GM18499 (cell line): ENCODE measurements around the gene LSM12.
"Not testable (repeated sequence)": the region's sequence is repeated elsewhere in the genome, so short reads cannot be mapped to it uniquely, and the experiment has no call there.

Experiments
- ATAC-seq: cut with Tn5 transposase; IDR thresholded peaks from one replicate; pipeline ENCODE4 v1.9.1; 2021; ENCODE audit warnings: moderate number of reproducible peaks; ENCODE audit not compliant: insufficient read depth, unreplicated experiment

LSM12 gene

DNA sequence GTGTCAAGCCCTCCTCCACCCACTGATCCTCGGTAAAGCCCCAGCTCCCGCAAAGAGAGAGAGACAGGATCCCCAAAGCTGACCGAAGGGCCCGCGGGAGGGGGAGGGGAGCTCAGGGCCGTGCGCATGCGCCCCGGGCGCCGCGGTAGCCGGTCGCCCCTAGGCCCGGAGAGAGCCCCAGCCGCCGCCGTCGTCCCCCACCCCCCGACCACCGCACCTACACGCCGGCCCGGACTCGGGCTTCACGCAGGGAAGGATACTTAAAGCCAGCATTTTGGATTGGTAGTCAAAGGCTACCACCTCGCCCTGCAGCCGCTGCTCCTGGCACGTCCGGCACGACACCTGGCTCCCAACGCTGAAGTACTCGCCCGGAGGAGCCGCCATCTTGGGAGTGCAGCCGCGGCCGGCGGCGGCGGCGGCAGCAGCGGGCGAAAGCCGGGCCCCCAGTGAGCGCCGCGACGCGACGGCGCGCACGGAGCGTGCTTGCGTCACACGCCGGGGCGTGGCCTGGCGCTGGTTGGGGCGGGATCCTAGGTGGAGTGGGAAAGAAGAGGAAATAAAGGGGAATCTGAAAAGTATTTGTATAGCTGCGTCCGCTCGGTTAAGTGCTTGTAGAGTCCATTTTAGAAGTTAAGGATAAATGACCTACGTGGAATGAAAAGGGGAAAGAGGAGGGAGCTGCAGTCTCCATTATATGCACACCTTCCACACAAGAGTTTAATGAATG lies at the start of gene LSM12:
Gene LSM12, minus strand, starts transcription at position 468 of the 727 bp plus-strand sequence. Its CDS starts 84 bp downstream, at position 384.
- no peak for ATAC-seq

GRCh38 chr17:44115585-44116415 lies 49.3 kb upstream of the LSM12 start:
- no peak for ATAC-seq

DNA sequence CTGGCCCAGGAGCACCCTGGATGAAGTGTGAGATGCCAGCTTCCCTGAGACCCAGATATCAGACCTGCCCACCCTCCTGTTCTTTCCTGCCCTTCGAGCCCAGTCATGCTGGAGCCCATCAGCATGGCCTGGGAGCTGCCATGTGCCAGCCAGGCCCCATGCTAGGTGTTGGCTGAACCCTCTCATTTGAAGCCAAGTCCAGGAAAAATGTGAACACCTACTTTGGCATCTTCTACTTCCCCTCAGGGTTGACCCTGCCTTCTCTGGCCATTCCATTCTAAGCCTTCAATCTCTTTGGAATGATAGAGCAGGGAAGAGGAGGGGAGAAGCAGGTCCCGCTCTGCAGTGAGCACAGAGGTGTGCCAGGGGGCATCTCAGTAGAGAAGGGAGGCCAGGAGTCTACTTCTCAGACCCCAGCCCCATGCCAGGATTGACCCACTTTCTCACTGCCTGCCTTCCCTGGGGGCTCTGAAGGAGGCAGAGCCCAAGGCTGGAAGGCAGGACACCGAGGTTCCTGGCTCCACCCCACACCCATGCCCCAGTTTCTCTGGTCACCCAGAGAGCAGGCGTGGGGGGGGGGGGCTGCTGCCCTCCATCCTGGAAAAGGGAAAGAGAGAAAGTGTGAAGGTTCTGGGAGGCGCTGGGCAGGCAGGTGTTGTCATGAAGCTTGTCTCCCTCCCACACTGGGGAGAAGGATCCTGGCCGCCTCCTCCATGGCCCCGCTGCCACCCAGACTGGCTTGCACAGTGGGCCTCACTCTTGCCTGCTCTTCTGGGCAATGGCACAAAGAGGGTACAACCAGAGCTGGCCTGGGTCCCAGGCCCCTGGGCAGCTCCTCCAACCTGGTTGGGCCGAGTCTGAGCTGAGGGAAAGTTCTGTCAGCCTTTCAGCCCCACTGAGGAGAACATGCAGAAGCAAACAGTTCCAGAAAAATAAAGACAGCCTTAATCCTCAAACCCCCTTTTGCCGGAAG lies 47.7 kb upstream of the LSM12 start:
- no peak for ATAC-seq

DNA sequence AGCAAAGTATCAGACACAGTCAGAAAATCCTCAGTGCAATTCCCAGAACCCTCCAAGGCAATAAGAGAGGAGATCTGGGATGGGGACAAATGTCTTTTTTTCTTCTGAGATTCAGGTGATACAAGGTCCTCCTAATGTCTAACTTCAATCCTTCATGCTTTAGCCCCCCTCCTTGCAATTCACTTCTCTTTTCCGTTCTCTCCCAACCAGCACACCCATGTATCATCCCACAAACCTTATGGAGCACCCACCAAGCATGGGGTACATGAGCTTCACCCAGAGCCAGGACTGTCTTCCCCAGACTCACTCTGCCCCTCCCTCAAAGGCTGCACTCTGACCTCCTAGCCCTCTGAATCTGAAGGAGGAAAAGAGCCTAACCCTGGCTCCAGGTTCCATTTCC lies 46.9 kb upstream of the LSM12 start:
- ATAC-seq = no peak

- no peak for ATAC-seq
These were observed 46.1 kb upstream of the LSM12 start for GRCh38 chr17:44112284-44113280.

DNA sequence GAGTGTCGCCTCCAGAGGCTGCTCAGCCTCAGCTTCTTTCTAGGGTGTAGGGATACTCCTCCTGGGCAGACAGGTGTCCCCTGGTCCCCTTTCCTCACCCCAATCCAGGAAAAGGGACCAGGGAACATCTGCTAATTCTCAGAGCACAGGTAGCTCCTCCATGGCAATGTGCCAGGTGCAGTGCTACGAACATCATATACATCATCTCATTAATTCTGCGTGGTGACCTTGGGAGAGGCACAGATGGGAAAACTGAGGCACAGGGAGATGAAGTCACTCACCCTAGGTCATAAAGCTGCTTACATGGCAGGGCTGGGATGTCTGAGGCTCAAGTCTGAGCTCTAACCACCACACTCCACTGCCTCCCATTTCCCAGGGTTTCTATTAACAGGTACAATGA lies 45.3 kb upstream of the LSM12 start:
- ATAC-seq = no peak

DNA sequence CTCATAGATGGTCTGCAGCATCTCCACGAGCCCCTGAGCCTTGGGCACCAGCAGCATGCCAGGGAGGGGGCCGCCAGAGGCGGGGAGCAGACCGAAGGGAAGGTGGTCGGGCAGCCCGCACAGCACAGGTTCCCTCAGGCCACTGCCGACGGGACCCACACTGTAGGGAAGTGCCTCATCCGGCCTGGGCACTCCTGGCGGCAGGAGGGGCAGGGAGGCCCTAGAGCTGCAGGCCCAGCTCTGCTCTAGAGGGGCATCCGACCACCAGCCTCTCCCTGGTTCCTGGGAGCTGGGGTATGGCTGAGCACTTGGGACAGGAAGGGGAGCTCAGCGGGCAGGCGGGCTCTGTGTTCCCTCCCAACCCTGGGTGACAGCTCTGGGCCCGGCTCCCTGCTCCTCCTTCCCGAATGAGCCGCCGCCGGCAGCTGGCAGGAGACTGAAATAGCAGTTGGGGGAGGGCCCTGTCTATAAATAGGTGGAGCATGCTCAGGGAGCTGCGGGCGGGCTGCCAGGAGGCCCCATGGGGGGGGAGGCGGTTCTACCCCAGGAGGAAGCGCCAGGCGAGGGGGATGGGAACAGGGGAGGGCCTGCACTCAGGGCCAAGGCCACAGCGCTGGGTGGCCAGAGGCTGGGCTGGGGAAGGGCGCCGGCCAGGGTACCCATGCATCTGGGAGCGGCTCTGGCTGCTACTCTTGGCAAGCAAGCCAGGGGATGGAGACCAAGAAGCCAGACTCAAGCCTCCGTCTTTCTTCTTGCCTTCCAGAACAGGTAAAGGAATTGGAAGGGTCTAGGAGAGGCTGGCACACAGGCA lies 44.6 kb upstream of the LSM12 start:
- ATAC-seq = no peak

DNA sequence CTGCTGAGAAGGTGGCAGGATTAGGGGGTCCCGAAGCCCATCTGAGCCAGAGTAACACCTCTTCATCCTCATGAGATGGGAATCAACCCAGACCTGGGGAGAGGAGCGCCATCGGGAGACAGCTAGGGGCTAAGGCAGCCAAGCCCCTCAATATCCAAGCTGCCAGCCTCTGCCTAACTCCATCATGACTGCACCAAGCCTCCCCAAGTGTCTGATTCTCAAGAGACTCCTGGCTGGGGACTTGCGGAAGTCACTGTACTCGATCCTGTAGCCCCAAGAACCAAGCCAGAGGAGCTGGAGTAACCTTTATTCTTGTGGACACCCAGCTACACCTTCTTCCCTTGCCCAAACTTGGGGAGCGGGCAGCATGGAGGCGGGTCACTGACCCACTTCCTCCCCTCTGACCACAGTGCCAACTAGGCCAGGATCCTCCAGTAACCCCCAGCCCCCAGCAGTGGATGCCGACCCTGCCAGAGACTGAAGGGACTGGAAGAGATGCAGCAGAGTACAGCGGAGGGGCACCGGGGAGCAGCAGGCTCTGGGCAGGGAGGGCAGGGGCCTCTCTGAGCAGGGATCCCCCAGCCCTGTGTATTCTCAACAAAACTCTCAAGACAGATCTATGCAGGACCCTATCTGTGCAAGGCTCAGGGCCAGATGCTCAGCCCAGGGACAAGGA lies 43.7 kb upstream of the LSM12 start:
- no peak for ATAC-seq

DNA sequence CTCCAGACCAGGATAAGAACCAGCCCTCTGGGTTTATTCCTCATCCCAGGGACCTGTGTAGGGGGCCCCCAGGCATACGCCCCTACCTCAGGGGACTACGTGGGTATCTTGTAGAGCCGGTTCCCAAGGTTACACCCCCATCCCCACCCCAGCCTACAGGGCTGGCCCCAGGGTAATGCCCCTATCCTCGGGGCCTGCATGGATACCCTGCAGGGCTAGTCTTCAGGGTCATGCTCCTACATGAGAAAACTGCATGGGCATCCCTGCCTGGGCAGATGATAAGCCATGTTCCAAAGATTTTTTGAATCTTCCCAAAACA lies 42.8 kb upstream of the LSM12 start:
- ATAC-seq = no peak

- ATAC-seq = no peak
These were observed 42.2 kb upstream of the LSM12 start for GRCh38 chr17:44108440-44109311.

- ATAC-seq = no peak
These were observed 40.3 kb upstream of the LSM12 start for GRCh38 chr17:44106801-44107200.

DNA sequence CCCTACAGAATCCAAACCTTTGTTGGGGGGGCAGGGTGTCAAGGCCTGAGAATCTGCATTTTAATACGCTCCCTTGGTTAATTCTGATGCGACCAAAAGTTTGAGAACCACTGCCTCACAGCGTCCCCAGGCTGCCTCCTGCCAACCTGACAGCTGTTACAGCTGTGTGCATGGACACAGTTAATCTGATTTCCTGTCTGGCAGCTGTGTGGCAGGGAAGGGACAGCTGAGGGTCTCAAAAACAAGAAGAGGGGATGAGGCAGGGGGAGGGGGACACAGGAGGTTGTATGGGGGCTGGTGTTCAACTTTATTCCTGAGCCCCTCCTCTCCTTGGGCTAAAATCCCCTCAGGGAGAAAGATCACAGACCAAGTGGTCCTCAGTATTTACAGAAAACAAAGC lies 39.5 kb upstream of the LSM12 start:
- no peak for ATAC-seq

DNA sequence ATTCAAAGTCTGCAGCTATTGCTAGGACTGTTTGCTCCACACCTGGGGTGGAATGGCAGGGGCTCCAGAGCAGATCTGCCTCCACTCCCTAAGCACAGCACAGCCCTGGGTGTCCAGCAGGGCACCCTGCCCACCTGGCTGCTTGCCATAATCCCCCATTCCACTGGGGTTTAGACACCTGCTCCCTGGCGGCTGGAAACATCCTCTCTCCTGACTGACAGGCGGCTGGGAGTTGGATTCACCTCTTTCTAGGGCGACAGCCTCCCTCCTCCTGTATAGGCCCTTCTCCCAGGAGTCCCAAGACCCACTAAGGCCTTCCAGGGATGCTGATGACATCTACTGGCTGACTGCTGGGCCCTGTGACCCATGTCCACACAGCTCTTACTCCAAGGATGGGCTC lies 39.0 kb upstream of the LSM12 start:
- ATAC-seq = no peak

DNA sequence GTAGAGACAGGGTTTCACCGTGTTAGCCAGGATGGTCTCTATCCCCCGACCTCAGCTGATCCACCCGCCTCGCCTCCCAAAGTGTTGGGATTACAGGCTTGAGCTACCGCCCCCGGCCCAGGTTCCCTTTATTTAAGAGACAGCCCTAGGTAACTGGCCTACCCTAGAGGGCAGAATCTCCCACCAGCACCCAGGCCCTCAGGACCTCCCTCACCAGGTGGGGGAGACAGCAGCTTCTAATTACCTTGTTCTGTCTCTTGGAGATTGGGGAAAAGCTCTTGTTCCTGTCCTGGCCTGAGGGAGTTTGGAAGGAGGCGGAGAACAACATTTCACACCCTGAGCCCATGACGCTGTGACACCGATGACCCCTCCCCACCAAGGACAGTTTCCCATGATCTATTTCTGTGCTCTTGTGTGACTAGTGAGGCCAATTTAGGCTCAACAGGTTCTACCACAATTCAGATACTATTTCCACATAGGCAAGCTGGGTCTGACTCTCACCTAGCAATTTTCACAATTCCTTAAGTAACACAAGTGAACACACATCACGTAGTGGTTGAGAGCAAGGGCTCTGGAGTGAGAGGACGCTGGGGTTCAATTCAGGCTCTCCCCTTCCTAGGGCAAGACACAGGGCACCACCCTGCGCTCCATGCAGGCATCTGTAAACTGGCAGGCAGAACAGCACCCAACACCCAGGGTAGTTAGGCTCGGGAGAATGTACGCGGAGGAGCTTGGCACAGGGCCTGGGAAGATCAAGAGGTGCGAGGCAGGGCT lies 36.6 kb upstream of the LSM12 start:
- ATAC-seq = no peak

DNA sequence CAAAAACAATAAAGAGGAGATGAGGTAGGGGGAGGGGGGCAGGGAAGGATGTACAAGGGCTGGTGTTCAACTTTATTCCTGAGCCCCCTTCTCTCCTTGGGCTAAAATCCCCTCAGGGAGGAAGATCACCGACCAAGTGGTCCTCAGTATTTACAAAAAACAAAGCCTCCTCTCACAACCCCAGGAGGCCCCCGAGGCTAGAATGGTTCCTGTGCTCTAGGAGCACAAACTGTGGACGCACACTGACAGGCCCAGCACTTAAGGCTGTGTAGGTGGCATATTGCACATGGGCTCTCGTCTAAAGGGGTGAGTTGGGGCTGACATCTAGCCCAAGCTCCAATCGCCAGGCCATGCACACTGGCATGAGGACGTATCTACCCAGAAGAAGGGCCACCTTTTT lies 35.4 kb upstream of the LSM12 start:
- ATAC-seq = not testable (repeated sequence)

DNA sequence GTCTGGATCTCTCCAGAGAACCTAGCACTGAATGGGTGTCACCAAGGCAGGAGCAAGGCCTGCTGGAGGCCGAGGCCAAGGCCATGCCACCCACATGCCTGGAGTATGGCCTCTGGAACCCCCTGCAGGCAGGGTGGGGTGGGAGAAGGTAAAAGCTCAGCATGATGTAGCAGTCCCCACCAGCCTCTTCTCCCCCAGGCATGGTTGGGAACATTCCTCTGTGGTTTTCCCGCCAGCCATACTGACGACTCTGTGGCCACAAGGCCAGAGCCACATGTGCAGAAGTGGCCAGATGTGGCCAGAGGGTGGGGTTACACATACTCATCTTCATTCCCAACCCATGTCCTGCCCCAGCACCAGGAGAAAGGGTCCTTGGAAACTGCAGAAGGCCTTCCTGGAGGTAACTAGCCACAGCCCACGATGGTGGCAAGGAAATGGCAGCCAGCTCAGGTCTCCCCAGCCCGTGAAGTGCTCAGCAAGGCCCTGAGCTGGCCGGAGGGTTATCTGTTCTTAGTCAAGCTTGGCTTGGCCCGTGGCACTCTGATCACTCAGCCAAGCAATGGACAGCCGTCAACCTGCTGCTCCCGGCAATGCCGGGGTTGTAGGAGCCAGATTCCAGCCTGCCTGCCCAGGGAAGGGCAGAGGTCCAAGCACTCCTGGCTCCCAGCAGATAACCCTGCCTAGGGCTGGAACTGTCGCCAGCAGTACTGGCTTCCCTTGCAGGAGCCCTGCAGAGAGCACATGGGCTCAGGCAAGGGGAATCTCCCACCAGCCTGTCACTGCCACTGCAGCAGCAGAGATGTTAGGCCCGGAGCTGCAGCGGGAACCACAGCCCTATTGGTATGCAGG lies 30.9 kb upstream of the LSM12 start:
- ATAC-seq = no peak
